H9 (cell line): ENCODE results near the gene SCN7A. TPM values are rescaled to one million over a fixed set of nuclear protein-coding genes. Genes with fewer than 3 reads are reported as not detected.
"Not testable (repeated sequence)": the region's sequence is repeated elsewhere in the genome, so short reads cannot be mapped to it uniquely, and the experiment has no call there.

Source experiments
- DNase-seq: peaks from one replicate; pipeline ENCODE4 v3.0.0-alpha.2; 2017
- H2AFZ ChIP-seq: one replicate; pipeline ENCODE4 v1.6.1; 2013; ENCODE audit warnings: mild to moderate bottlenecking, low read length, control low read depth, moderate library complexity
- H2AK5ac ChIP-seq: 2 replicates; pipeline ENCODE4 v1.6.1; 2013; ENCODE audit warnings: low read length, control low read depth, mixed read lengths; ENCODE audit not compliant: insufficient read length
- H2BK120ac ChIP-seq: one replicate; pipeline ENCODE4 v1.6.1; 2013; ENCODE audit warnings: low read depth, mild to moderate bottlenecking, low read length, control low read depth, inconsistent platforms; ENCODE audit not compliant: poor library complexity, severe bottlenecking
- H2BK12ac ChIP-seq: 2 replicates; pipeline ENCODE4 v1.6.1; 2013; ENCODE audit warnings: low read length, control low read depth, mixed read lengths, low read depth; ENCODE audit not compliant: insufficient read length
- H2BK15ac ChIP-seq: 2 replicates; pipeline ENCODE4 v1.6.1; 2013; ENCODE audit warnings: low read depth, low read length, control low read depth
- H2BK20ac ChIP-seq: one replicate; pipeline ENCODE4 v1.6.1; 2013; ENCODE audit warnings: low read depth, mild to moderate bottlenecking, low read length, control low read depth, inconsistent platforms; ENCODE audit not compliant: poor library complexity, severe bottlenecking
- H2BK5ac ChIP-seq: 2 replicates; pipeline ENCODE4 v1.6.1; 2013; ENCODE audit warnings: low read length, control low read depth, mixed read lengths; ENCODE audit not compliant: insufficient read length
- H3K14ac ChIP-seq: 2 replicates; pipeline ENCODE4 v1.6.1; 2013; ENCODE audit warnings: low read length, control low read depth; ENCODE audit not compliant: insufficient read depth
- H3K18ac ChIP-seq: 2 replicates; pipeline ENCODE4 v1.6.1; 2013; ENCODE audit warnings: low read depth, mild to moderate bottlenecking, mixed read lengths, low read length, control low read depth; ENCODE audit not compliant: insufficient read length
- H3K23ac ChIP-seq: 2 replicates; pipeline ENCODE4 v1.6.1; 2013; ENCODE audit warnings: low read length, control low read depth, mixed read lengths, low read depth; ENCODE audit not compliant: insufficient read length
- H3K23me2 ChIP-seq: 2 replicates; pipeline ENCODE4 v1.6.1; 2013; ENCODE audit warnings: low read depth, mild to moderate bottlenecking, mixed read lengths, low read length, control low read depth; ENCODE audit not compliant: insufficient read length, poor library complexity, severe bottlenecking
- H3K27ac ChIP-seq: 2 replicates; pipeline ENCODE4 v1.5.1; 2013; ENCODE audit warnings: low read length, control low read depth, mixed read lengths, low read depth; ENCODE audit not compliant: insufficient read length
- H3K27me3 ChIP-seq: 2 replicates; pipeline ENCODE4 v1.6.1; 2013; ENCODE audit warnings: low read length, control low read depth, inconsistent platforms; ENCODE audit not compliant: insufficient read depth
- H3K4ac ChIP-seq: 2 replicates; pipeline ENCODE4 v1.6.1; 2013; ENCODE audit warnings: low read depth, mild to moderate bottlenecking, control low read depth, inconsistent platforms, low read length, moderate library complexity
- H3K4me1 ChIP-seq: 2 replicates; pipeline ENCODE4 v1.6.1; 2013; ENCODE audit warnings: low read length, control low read depth, inconsistent platforms; ENCODE audit not compliant: insufficient read depth
- H3K4me2 ChIP-seq: 2 replicates; pipeline ENCODE4 v1.6.1; 2013; ENCODE audit warnings: low read length, control low read depth, mixed read lengths; ENCODE audit not compliant: insufficient read length, insufficient read depth
- H3K56ac ChIP-seq: 2 replicates; pipeline ENCODE4 v1.6.1; 2013; ENCODE audit warnings: low read depth, mild to moderate bottlenecking, mixed read lengths, low read length, control low read depth; ENCODE audit not compliant: insufficient read length
- H3K79me1 ChIP-seq: 2 replicates; pipeline ENCODE4 v1.6.1; 2013; ENCODE audit warnings: low read depth, mild to moderate bottlenecking, moderate library complexity, low read length, control low read depth, inconsistent platforms; ENCODE audit not compliant: insufficient read depth, poor library complexity, severe bottlenecking
- H3K79me2 ChIP-seq: 2 replicates; pipeline ENCODE4 v1.6.1; 2013; ENCODE audit warnings: low read length, control low read depth, inconsistent platforms; ENCODE audit not compliant: insufficient read depth
- H3K9ac ChIP-seq: 2 replicates; pipeline ENCODE4 v1.6.1; 2013; ENCODE audit warnings: low read length, control low read depth, mixed read lengths; ENCODE audit not compliant: insufficient read length; ENCODE audit errors: extremely low read depth
- H3K9me3 ChIP-seq: one replicate; pipeline ENCODE4 v1.6.1; 2013; ENCODE audit warnings: low read depth, low read length, inconsistent platforms; ENCODE audit not compliant: control insufficient read depth
- H3T11ph ChIP-seq: one replicate; pipeline ENCODE4 v1.6.1; 2013; ENCODE audit warnings: mild to moderate bottlenecking, low read length, control low read depth, inconsistent platforms
- H4K20me1 ChIP-seq: one replicate; pipeline ENCODE4 v1.6.1; 2013; ENCODE audit not compliant: control insufficient read depth, insufficient read length, insufficient read depth
- H4K5ac ChIP-seq: 2 replicates; pipeline ENCODE4 v1.6.1; 2013; ENCODE audit warnings: low read depth, mild to moderate bottlenecking, mixed read lengths, low read length, control low read depth; ENCODE audit not compliant: insufficient read length
- H4K8ac ChIP-seq: replicated peaks from 2 replicates; pipeline ENCODE4 v1.6.1; 2013; ENCODE audit warnings: low read length, control low read depth, mixed read lengths, low read depth; ENCODE audit not compliant: insufficient read length
- H4K91ac ChIP-seq: 2 replicates; pipeline ENCODE4 v1.6.1; 2013; ENCODE audit warnings: low read depth, mild to moderate bottlenecking, moderate library complexity, mixed read lengths, low read length, control low read depth; ENCODE audit not compliant: insufficient read length
- H3K27ac Mint-ChIP-seq, 3 experiments: 2 replicates in 2 of 3; 3 replicates in 1 of 3; pipeline ENCODE4 v1.8.0; 2020 to 2021; ENCODE audit warnings: mixed read lengths in 3 of 3, mild to moderate bottlenecking in 1 of 3, moderate library complexity in 1 of 3
- H3K27me3 Mint-ChIP-seq: 2 replicates; pipeline ENCODE4 v1.8.0; 2021; ENCODE audit warnings: low read depth, mild to moderate bottlenecking, moderate library complexity, mixed read lengths
- H3K36me3 Mint-ChIP-seq, 3 experiments: 2 replicates in 2 of 3; 3 replicates in 1 of 3; pipeline ENCODE4 v1.8.0; 2020 to 2021; ENCODE audit warnings: low read depth in 3 of 3, mixed read lengths in 3 of 3; ENCODE audit not compliant: insufficient read depth in 1 of 3
- H3K4me1 Mint-ChIP-seq, 2 experiments: 2 replicates each; pipeline ENCODE4 v1.8.0; 2020; ENCODE audit warnings: mixed read lengths in 2 of 2
- H3K4me3 Mint-ChIP-seq, 2 experiments: 2 replicates in 1 of 2; 3 replicates in 1 of 2; pipeline ENCODE4 v1.8.0; 2020 to 2021; ENCODE audit warnings: mild to moderate bottlenecking in 2 of 2, mixed read lengths in 2 of 2, moderate library complexity in 1 of 2
- H3K9me3 Mint-ChIP-seq, 2 experiments: 2 replicates in 1 of 2; 3 replicates in 1 of 2; pipeline ENCODE4 v1.8.0; 2020; ENCODE audit warnings: mild to moderate bottlenecking in 2 of 2, mixed read lengths in 2 of 2, moderate library complexity in 1 of 2
- CTCF ChIP-seq: fragments of 200-600 bp; sonication (generic); conservative IDR thresholded peaks from 3 replicates; pipeline ENCODE4 v1.8.0; 2021; ENCODE audit warnings: antibody characterized with exemption, mild to moderate bottlenecking
- WGBS: extraction: QIAGEN DNeasy Blood & Tissue Kit; methylation state at CpG from one replicate; pipeline ENCODE4 v1.1.7; 2013; ENCODE audit warnings: missing lambda C conversion rate, low lambda C conversion rate, mixed read lengths; ENCODE audit not compliant: insufficient read length; ENCODE audit errors: extremely low coverage; 5-methylcytosine and 5-hydroxymethylcytosine counted together
- total RNA-seq: library from RNA; stranded (reverse); gene quantifications from 2 replicates; pipeline ENCODE4 v1.2.1, GENCODE V29; 2021

Gene SCN7A
- total RNA-seq, 1 experiment from 2014 or later: 0.07 TPM

GRCh38 chr2:166458674-166459073 lies 35.4 kb downstream of the SCN7A start:
- Histone ChIP-seq H4K91ac (no peak overlapping the region), H3K23ac (no peak overlapping the region), H3K9me3 (no peaks in the 10 kb centered on the region), H2AFZ (no peak overlapping the region), H3K79me2 (no peaks in the 10 kb centered on the region), H3K27ac (no peak overlapping the region), H2BK5ac (no peak overlapping the region), H4K20me1 (no peaks in the 10 kb centered on the region), H3K4ac (no peak overlapping the region), H2BK120ac (no peak overlapping the region), H3K18ac (no peak overlapping the region), H3K79me1 (no peaks in the 10 kb centered on the region), H3K27me3 (no peaks in the 10 kb centered on the region), H3K4me2 (no peak overlapping the region), H4K5ac (no peak overlapping the region), H2AK5ac (no peak overlapping the region), H4K8ac (no peak overlapping the region), H3K56ac (no peak overlapping the region), H3K9ac (no peak overlapping the region), H2BK12ac (no peak overlapping the region), H2BK15ac (no peak overlapping the region), H3K23me2 (no peaks in the 10 kb centered on the region), H3K4me1 (no peaks in the 10 kb centered on the region), H3T11ph (no peak overlapping the region), H3K14ac (no peak overlapping the region), H2BK20ac (no peak overlapping the region)
- no peaks in the 10 kb centered on the region for H3K27me3 Mint-ChIP-seq
- no peak overlapping the region for H3K27ac Mint-ChIP-seq
- H3K9me3 Mint-ChIP-seq: peaks cover 0 to 3% of the 10 kb centered on the region in 2 experiments; a peak in 1 of 5 replicates
- DNase-seq: no peak
- TF ChIP-seq CTCF: no peak
- WGBS: no CpG with 5 or more reads among the region's 1 CpG
- H3K36me3 Mint-ChIP-seq: no peaks in the 10 kb centered on the region
- no peak overlapping the region for H3K4me3 Mint-ChIP-seq
- H3K4me1 Mint-ChIP-seq: no peaks in the 10 kb centered on the region

- not testable (repeated sequence) for H2AFZ ChIP-seq, H4K5ac ChIP-seq, H3K27me3 ChIP-seq, H3K56ac ChIP-seq, H4K91ac ChIP-seq, H3K4me2 ChIP-seq, H2AK5ac ChIP-seq, H2BK15ac ChIP-seq, H3K27ac Mint-ChIP-seq, H3K79me2 ChIP-seq, H3K18ac ChIP-seq, H2BK20ac ChIP-seq, H4K8ac ChIP-seq, H3K4me3 Mint-ChIP-seq, H3K4ac ChIP-seq, H3T11ph ChIP-seq, H3K14ac ChIP-seq, H3K36me3 Mint-ChIP-seq, H3K27ac ChIP-seq, H3K23ac ChIP-seq, H3K9ac ChIP-seq, H2BK12ac ChIP-seq, H3K27me3 Mint-ChIP-seq, H3K9me3 ChIP-seq, H3K23me2 ChIP-seq, H3K79me1 ChIP-seq, H2BK120ac ChIP-seq, H4K20me1 ChIP-seq, H3K4me1 Mint-ChIP-seq, H2BK5ac ChIP-seq, H3K4me1 ChIP-seq, DNase-seq, H3K9me3 Mint-ChIP-seq
- WGBS: no CpG with 5 or more reads among the region's 4 CpGs
These were observed 38.2 kb downstream of the SCN7A start for GRCh38 chr2:166455823-166456222.
